Upper lobe of left lung (tissue), 6 donors: ENCODE results near the gene UCHL3. TPM values are rescaled to one million over a fixed set of nuclear protein-coding genes. Genes with fewer than 3 reads are reported as not detected.

Experiments used
- ATAC-seq, 2 donors: fragments of 200-7000 bp; cut with Tn5 transposase; one replicate each; pipeline ENCODE4 v1.9.1; 2022; ENCODE audit warnings: mild to moderate bottlenecking in 2 of 2, moderate library complexity in 2 of 2; ENCODE audit not compliant: low FRiP score in 2 of 2
- DNase-seq, 2 donors: peaks; one replicate each; pipeline ENCODE4 v3.0.0-alpha.2; 2019 to 2020
- H3K27ac ChIP-seq, 4 donors: fragments of 200-600 bp; sonication (generic); one replicate each; pipeline ENCODE4 v1.5.1; 2016 to 2019
- H3K27me3 ChIP-seq, 4 donors: fragments of 200-600 bp; sonication (generic); one replicate each; pipeline ENCODE4 v1.5.1; 2017 to 2019
- H3K36me3 ChIP-seq, 4 donors: fragments of 200-600 bp; sonication (generic); one replicate each; pipeline ENCODE4 v1.5.1; 2016 to 2019
- H3K4me1 ChIP-seq, 4 donors: fragments of 200-600 bp; sonication (generic); one replicate each; pipeline ENCODE4 v1.5.1; 2018 to 2019
- H3K4me3 ChIP-seq, 4 donors: fragments of 200-600 bp; sonication (generic); one replicate each; pipeline ENCODE4 v1.5.1; 2017 to 2019; ENCODE audit warnings: mild to moderate bottlenecking in 2 of 4, moderate library complexity in 1 of 4
- H3K9me3 ChIP-seq, 4 donors: fragments of 200-600 bp; sonication (generic); one replicate each; pipeline ENCODE4 v1.5.1; 2018 to 2019
- EP300 ChIP-seq, 4 donors: sonication (generic); formaldehyde crosslinking; IDR thresholded peaks; one replicate each; pipeline ENCODE4 v1.5.1; 2017; ENCODE audit warnings: antibody characterized with exemption in 4 of 4, control low read depth in 2 of 4
- POLR2A ChIP-seq, 4 donors: fragments of 450-650 bp; IDR thresholded peaks; one replicate each; pipeline ENCODE4 v1.5.1; 2016 to 2017; ENCODE audit warnings: antibody characterized with exemption in 4 of 4, mild to moderate bottlenecking in 2 of 4
- POLR2AphosphoS5 ChIP-seq, 2 donors: sonication (generic); formaldehyde crosslinking; IDR thresholded peaks; one replicate each; pipeline ENCODE4 v1.5.1; 2017; ENCODE audit warnings: antibody characterized with exemption in 2 of 2
- WGBS, 2 donors: methylation state at CpG; one replicate each; pipeline ENCODE4 v1.1.5; 2017 to 2018; 5-methylcytosine and 5-hydroxymethylcytosine counted together
- total RNA-seq, 6 donors: library from RNA; depleted of rRNA in 4 of 6; stranded (reverse); fragments of >200 nt in 4 of 6; gene quantifications; one replicate each; pipeline versions ENCODE4 v1.1.0 to v1.2.1, GENCODE V29; 2016 to 2021
- TF ChIP-seq, protein P1 (sequence below), 6 experiments: fragments of 450-650 bp in 4 of 6; fragments of 200-600 bp in 2 of 6; sonication (generic) in 2 of 6; IDR thresholded peaks; one replicate each; pipeline ENCODE4 v1.5.1; 2016 to 2019; ENCODE audit warnings: antibody characterized with exemption in 6 of 6
- donor health status: DM: no; HTN: no; CAD: no; lungs with moderate emphysema.
- donor health status: DM: no; HTN: yes; CAD: no; lungs with severe emphysema.

UCHL3 gene
- 10 to 100 TPM in 3 of 6 donors, 1 to 10 TPM in 3; 6.3 to 20.7 (median 11.0) TPM for total RNA-seq

DNA sequence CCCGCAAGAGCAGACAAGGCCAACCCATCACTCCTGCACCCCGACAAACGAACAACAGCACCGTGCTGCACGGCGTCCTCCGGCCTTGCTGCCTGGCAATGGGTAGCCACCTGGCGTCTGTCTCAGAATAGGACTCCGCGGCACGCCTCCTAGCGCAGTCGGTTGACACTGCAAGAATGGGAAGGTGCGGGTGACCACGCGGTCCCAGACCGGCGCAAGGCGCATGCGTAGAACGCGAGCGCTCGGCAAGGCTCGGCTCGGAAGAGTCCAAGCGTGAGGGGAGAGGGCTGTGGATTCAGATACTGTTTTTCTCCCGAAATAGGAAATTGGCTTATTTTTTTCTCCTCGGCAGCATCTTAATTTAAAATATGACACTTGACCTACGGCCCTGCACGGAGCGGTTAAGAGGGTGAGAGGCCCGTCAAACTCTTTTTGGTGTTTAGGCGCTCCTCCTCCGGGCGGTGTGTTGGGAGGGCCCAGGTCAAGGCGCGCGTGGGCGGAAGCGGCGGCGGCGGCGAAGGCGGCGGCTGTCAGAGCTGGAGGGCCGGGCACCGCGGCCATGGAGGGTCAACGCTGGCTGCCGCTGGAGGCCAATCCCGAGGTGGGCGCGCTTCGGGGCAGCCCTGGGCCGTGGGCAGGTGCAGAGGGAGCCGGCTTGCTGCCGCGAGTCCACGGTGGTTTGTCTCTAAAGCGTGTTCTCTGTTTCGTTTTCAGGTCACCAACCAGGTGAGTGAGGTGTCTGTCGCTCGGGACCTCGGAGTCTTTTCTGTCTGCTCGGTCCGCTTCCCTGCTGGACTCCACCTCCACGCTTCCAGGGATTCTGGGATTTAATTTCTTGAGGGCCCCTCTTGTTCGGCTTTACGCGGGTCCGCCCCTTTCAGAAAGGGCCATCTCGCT is at the start of gene UCHL3:
Gene UCHL3, plus strand, starts transcription at position 530 of the 897 bp plus-strand sequence. Its CDS starts 30 bp downstream, at position 560.
- H3K4me1 ChIP-seq, result peaks cover 11 to 18% (median 13%) of the 10 kb centered on the region in 4 donors
- DNase-seq (peak; percentile 97 to 98), ATAC-seq (peak; percentile 98 to 99)
- no peaks in the 10 kb centered on the region for H3K9me3 ChIP-seq
- WGBS, 2 donors, result 1% methylated on average over 50 to 69 of the region's 74 CpGs
- TF ChIP-seq POLR2AphosphoS5 (IDR thresholded peaks at IDR 0.05) (peak; percentile 52 to 69), POLR2A (IDR thresholded peaks at IDR 0.05) (peak in 2 of 4 donors; percentile 48 to 79), EP300 (IDR thresholded peaks at IDR 0.05) (no peak)
- TF ChIP-seq, protein P1, sequence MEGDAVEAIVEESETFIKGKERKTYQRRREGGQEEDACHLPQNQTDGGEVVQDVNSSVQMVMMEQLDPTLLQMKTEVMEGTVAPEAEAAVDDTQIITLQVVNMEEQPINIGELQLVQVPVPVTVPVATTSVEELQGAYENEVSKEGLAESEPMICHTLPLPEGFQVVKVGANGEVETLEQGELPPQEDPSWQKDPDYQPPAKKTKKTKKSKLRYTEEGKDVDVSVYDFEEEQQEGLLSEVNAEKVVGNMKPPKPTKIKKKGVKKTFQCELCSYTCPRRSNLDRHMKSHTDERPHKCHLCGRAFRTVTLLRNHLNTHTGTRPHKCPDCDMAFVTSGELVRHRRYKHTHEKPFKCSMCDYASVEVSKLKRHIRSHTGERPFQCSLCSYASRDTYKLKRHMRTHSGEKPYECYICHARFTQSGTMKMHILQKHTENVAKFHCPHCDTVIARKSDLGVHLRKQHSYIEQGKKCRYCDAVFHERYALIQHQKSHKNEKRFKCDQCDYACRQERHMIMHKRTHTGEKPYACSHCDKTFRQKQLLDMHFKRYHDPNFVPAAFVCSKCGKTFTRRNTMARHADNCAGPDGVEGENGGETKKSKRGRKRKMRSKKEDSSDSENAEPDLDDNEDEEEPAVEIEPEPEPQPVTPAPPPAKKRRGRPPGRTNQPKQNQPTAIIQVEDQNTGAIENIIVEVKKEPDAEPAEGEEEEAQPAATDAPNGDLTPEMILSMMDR (IDR thresholded peaks at IDR 0.05), result peak; percentile 63 to 98 (median 96)
- peak within 1 kb of the TSS; percentile 68 to 98 (median 78) for H3K4me3 ChIP-seq
- H3K36me3 ChIP-seq, result no peaks in the 10 kb centered on the region
- peak within 1 kb of the TSS; percentile 73 to 90 (median 82) for H3K27ac ChIP-seq
- no peaks in the 10 kb centered on the region for H3K27me3 ChIP-seq

DNA sequence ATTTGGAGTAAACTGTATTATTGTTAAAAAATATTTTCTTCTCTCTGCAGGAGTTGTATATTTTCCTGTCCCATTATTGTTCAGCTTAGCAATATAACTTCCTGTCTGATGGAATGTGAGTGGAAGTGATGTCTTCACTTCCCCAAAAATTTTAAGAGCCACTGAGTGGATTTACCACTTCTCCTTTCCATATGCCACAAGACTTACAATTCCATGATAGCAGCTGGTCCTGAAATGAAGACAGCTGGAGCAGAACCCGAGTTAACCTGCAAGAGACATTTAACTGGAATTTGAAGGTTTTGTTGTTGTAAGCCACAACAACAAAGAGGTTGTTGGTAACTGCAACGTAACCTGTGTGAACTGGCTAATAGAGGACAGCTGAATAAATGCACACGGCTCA is 44.3 kb upstream of the UCHL3 start:
- ATAC-seq (peak in 1 of 2 donors; percentile 80), DNase-seq (no peak)
- Histone ChIP-seq H3K9me3 (no peaks in the 10 kb centered on the region), H3K4me1 (peaks cover 0 to 4% (median 0%) of the 10 kb centered on the region in 4 donors), H3K27ac (no peak overlapping the region), H3K4me3 (no peak overlapping the region), H3K36me3 (no peaks in the 10 kb centered on the region), H3K27me3 (no peaks in the 10 kb centered on the region)
- TF ChIP-seq, protein P1 (IDR thresholded peaks at IDR 0.05), result no peak
- TF ChIP-seq EP300 (IDR thresholded peaks at IDR 0.05) (no peak), POLR2A (IDR thresholded peaks at IDR 0.05) (no peak), POLR2AphosphoS5 (IDR thresholded peaks at IDR 0.05) (no peak)
- 80 to 83% methylated on average over 3 of the region's 3 CpGs for WGBS, 2 donors

DNA sequence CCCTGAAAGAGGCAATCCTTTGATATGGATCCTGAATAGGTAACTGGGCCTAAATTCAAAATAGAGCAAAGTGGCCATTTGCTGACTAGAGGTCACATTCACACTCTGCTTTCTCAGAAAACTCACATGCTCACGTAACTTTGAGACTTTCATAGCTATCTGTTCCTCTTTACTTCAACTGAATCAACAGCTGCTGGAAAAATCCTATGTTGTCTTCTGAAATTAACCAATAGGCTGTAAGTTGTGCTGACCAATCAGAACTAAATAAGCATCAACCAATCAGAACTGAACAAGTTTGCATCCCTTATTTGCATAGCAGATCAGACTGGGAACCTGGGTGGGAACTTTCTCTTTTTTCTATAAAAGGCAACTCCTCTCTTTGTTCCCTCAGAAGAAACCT is 43.6 kb upstream of the UCHL3 start:
- 81% methylated on average over 1 of the region's 1 CpG for WGBS, 2 donors
- ATAC-seq (no peak), DNase-seq (no peak)
- no peak overlapping the region for H3K4me3 ChIP-seq
- no peaks in the 10 kb centered on the region for H3K27me3 ChIP-seq
- no peaks in the 10 kb centered on the region for H3K36me3 ChIP-seq
- TF ChIP-seq, protein P1 (IDR thresholded peaks at IDR 0.05), result no peak
- TF ChIP-seq POLR2A (IDR thresholded peaks at IDR 0.05) (no peak), EP300 (IDR thresholded peaks at IDR 0.05) (no peak), POLR2AphosphoS5 (IDR thresholded peaks at IDR 0.05) (no peak)
- peaks cover 0 to 4% (median 0%) of the 10 kb centered on the region in 4 donors for H3K4me1 ChIP-seq
- no peak overlapping the region for H3K27ac ChIP-seq
- no peaks in the 10 kb centered on the region for H3K9me3 ChIP-seq

DNA sequence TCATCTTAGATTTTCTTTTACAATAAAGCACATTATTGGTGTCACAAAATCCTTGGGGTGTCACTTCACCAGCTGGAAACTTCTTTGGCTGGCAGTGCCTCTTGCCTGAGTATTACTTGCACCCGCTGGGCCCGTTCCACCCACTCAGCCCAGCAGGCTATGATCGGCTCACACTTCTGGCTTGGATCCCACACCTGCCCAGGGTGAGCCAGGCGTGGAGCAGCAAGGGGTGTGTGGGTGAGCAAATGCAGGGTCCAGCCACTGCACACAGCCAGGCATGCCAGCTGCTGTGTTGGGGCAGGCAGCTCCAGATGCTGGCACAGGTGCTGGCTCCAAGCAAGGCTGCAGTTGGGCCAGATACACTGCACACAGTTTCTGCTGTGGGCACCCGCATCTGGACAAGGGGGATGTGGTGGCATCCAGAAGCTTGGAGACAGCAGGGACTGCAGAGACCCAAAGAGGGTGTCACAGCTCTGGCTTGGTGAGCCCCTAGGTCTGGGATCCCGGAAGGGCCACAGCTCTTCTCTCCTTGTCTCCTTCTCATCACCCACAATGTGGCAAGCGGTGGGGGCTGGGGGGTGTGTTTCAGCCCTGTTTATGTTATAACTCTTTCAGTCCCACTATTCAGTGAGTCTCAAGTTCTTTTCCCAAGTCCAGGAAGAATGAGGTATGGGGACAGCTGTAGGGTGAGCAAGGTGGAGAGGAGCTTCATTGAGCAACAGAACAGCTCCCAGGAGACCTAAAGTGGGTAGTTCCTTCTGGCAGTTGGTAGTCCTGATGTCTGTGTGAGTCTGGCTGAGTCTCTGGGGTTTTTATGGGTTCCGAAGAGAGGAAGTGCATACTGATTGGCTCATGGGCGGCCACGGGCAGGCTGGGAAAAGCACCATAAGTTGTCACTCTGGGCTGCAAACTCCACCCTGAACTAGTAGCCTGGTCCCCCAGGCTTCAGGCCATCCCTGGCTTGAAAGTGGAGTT is 42.3 kb upstream of the UCHL3 start:
- Histone ChIP-seq H3K27me3 (no peaks in the 10 kb centered on the region), H3K4me1 (peaks cover 0 to 5% (median 2%) of the 10 kb centered on the region in 4 donors), H3K4me3 (no peak overlapping the region), H3K9me3 (no peaks in the 10 kb centered on the region), H3K27ac (no peak overlapping the region), H3K36me3 (no peaks in the 10 kb centered on the region)
- 84 to 86% methylated on average over 9 to 10 of the region's 10 CpGs for WGBS, 2 donors
- peak; percentile 15 to 28 for ATAC-seq
- peak in 1 of 2 donors; percentile 47 for DNase-seq
- TF ChIP-seq, protein P1 (IDR thresholded peaks at IDR 0.05), result no peak
- TF ChIP-seq POLR2AphosphoS5 (IDR thresholded peaks at IDR 0.05) (no peak), EP300 (IDR thresholded peaks at IDR 0.05) (no peak), POLR2A (IDR thresholded peaks at IDR 0.05) (no peak)
